ENCODE measurements around the gene NACC1. TPM values are rescaled to one million over a fixed set of nuclear protein-coding genes. Genes with fewer than 3 reads are reported as not detected.

The NACC1 gene
- total RNA-seq, 2 donors from 2014 or later, result 23.1 to 26.4 TPM

- no peaks in the 10 kb centered on the region for H3K36me3 Mint-ChIP-seq (ENCODE audit: low read depth)
- no peak overlapping the region for H3K4me3 Mint-ChIP-seq
- peaks cover 8% of the 10 kb centered on the region for H3K4me1 Mint-ChIP-seq
- ATAC-seq (peak; percentile 35), DNase-seq (no peak)
- no peak overlapping the region for H3K27ac Mint-ChIP-seq
- peaks cover 4% of the 10 kb centered on the region for H3K27me3 Mint-ChIP-seq
- no peaks in the 10 kb centered on the region for H3K9me3 ChIP-seq (ENCODE audit: control insufficient read depth, low read length, poor library complexity, severe bottlenecking)
These were observed 38.5 kb upstream of the NACC1 start for GRCh38 chr19:13079542-13079986.

GRCh38 chr19:13082192-13083007 lies 35.7 kb upstream of the NACC1 start:
- Mint-ChIP-seq H3K4me1 (peaks cover 13% of the 10 kb centered on the region), H3K4me3 (no peak overlapping the region), H3K36me3 (ENCODE audit: low read depth) (peaks cover 2% of the 10 kb centered on the region), H3K27ac (no peak overlapping the region), H3K27me3 (peaks cover 13% of the 10 kb centered on the region)
- no peaks in the 10 kb centered on the region for H3K9me3 ChIP-seq (ENCODE audit: control insufficient read depth, low read length, poor library complexity, severe bottlenecking)
- ATAC-seq (no peak), DNase-seq (no peak)

GRCh38 chr19:13083008-13083404 lies 35.1 kb upstream of the NACC1 start:
- H3K4me3 Mint-ChIP-seq, result no peak overlapping the region
- H3K9me3 ChIP-seq (ENCODE audit: control insufficient read depth, low read length, poor library complexity, severe bottlenecking), result no peaks in the 10 kb centered on the region
- peaks cover 11% of the 10 kb centered on the region for H3K4me1 Mint-ChIP-seq
- peaks cover 2% of the 10 kb centered on the region for H3K36me3 Mint-ChIP-seq (ENCODE audit: low read depth)
- no peak overlapping the region for H3K27ac Mint-ChIP-seq
- DNase-seq (no peak), ATAC-seq (no peak)
- peaks cover 13% of the 10 kb centered on the region for H3K27me3 Mint-ChIP-seq

- ATAC-seq, result no peak
- no peak for DNase-seq
- Mint-ChIP-seq H3K4me1 (peaks cover 11% of the 10 kb centered on the region), H3K36me3 (ENCODE audit: low read depth) (peaks cover 2% of the 10 kb centered on the region), H3K27me3 (peaks cover 13% of the 10 kb centered on the region), H3K27ac (no peak overlapping the region), H3K4me3 (no peak overlapping the region)
- no peaks in the 10 kb centered on the region for H3K9me3 ChIP-seq (ENCODE audit: control insufficient read depth, low read length, poor library complexity, severe bottlenecking)
These were observed 34.4 kb upstream of the NACC1 start for GRCh38 chr19:13083627-13084026.

GRCh38 chr19:13085666-13086065 lies 32.4 kb upstream of the NACC1 start:
- Mint-ChIP-seq H3K4me3 (no peak overlapping the region), H3K27ac (no peak overlapping the region), H3K27me3 (peaks cover 13% of the 10 kb centered on the region), H3K36me3 (ENCODE audit: low read depth) (peaks cover 2% of the 10 kb centered on the region), H3K4me1 (peaks cover 7% of the 10 kb centered on the region)
- DNase-seq, result no peak
- no peaks in the 10 kb centered on the region for H3K9me3 ChIP-seq (ENCODE audit: control insufficient read depth, low read length, poor library complexity, severe bottlenecking)
- no peak for ATAC-seq

GRCh38 chr19:13086341-13086740 lies 31.7 kb upstream of the NACC1 start:
- H3K36me3 Mint-ChIP-seq (ENCODE audit: low read depth), result peaks cover 2% of the 10 kb centered on the region
- H3K4me1 Mint-ChIP-seq, result peaks cover 7% of the 10 kb centered on the region
- ATAC-seq (no peak), DNase-seq (no peak)
- no peak overlapping the region for H3K4me3 Mint-ChIP-seq
- H3K27ac Mint-ChIP-seq, result no peak overlapping the region
- no peaks in the 10 kb centered on the region for H3K9me3 ChIP-seq (ENCODE audit: control insufficient read depth, low read length, poor library complexity, severe bottlenecking)
- peaks cover 13% of the 10 kb centered on the region for H3K27me3 Mint-ChIP-seq

- H3K4me1 Mint-ChIP-seq, result peaks cover 7% of the 10 kb centered on the region
- no peak overlapping the region for H3K27ac Mint-ChIP-seq
- ATAC-seq (no peak), DNase-seq (no peak)
- H3K36me3 Mint-ChIP-seq (ENCODE audit: low read depth), result peaks cover 2% of the 10 kb centered on the region
- H3K27me3 Mint-ChIP-seq, result peaks cover 13% of the 10 kb centered on the region
- no peak overlapping the region for H3K4me3 Mint-ChIP-seq
- H3K9me3 ChIP-seq (ENCODE audit: control insufficient read depth, low read length, poor library complexity, severe bottlenecking), result no peaks in the 10 kb centered on the region
These were observed 30.8 kb upstream of the NACC1 start for GRCh38 chr19:13087295-13087694.

- no peak for ATAC-seq
- no peak for DNase-seq
- Mint-ChIP-seq H3K27me3 (peaks cover 13% of the 10 kb centered on the region), H3K36me3 (ENCODE audit: low read depth) (peaks cover 2% of the 10 kb centered on the region), H3K4me1 (peaks cover 7% of the 10 kb centered on the region), H3K27ac (no peak overlapping the region), H3K4me3 (peak overlapping the region; percentile 19)
- no peaks in the 10 kb centered on the region for H3K9me3 ChIP-seq (ENCODE audit: control insufficient read depth, low read length, poor library complexity, severe bottlenecking)
These were observed 30.1 kb upstream of the NACC1 start for GRCh38 chr19:13087795-13088537.

- Mint-ChIP-seq H3K27me3 (peaks cover 10% of the 10 kb centered on the region), H3K4me3 (no peak overlapping the region), H3K4me1 (peaks cover 10% of the 10 kb centered on the region), H3K36me3 (ENCODE audit: low read depth) (peaks cover 2% of the 10 kb centered on the region), H3K27ac (no peak overlapping the region)
- ATAC-seq (peak; percentile 65), DNase-seq (no peak)
- H3K9me3 ChIP-seq (ENCODE audit: control insufficient read depth, low read length, poor library complexity, severe bottlenecking), result no peaks in the 10 kb centered on the region
These were observed 28.8 kb upstream of the NACC1 start for GRCh38 chr19:13089139-13089856.

- DNase-seq (no peak), ATAC-seq (no peak)
- no peaks in the 10 kb centered on the region for H3K9me3 ChIP-seq (ENCODE audit: control insufficient read depth, low read length, poor library complexity, severe bottlenecking)
- H3K27me3 Mint-ChIP-seq, result peaks cover 9% of the 10 kb centered on the region
- H3K4me3 Mint-ChIP-seq, result no peak overlapping the region
- peaks cover 14% of the 10 kb centered on the region for H3K4me1 Mint-ChIP-seq
- no peak overlapping the region for H3K27ac Mint-ChIP-seq
- H3K36me3 Mint-ChIP-seq (ENCODE audit: low read depth), result peaks cover 2% of the 10 kb centered on the region
These were observed 28.1 kb upstream of the NACC1 start for GRCh38 chr19:13089857-13090507.

GRCh38 chr19:13090511-13091231 lies 27.4 kb upstream of the NACC1 start:
- DNase-seq (no peak), ATAC-seq (no peak)
- H3K4me3 Mint-ChIP-seq, result no peak overlapping the region
- H3K27me3 Mint-ChIP-seq, result peaks cover 6% of the 10 kb centered on the region
- peaks cover 16% of the 10 kb centered on the region for H3K4me1 Mint-ChIP-seq
- no peak overlapping the region for H3K27ac Mint-ChIP-seq
- no peaks in the 10 kb centered on the region for H3K9me3 ChIP-seq (ENCODE audit: control insufficient read depth, low read length, poor library complexity, severe bottlenecking)
- peaks cover 2% of the 10 kb centered on the region for H3K36me3 Mint-ChIP-seq (ENCODE audit: low read depth)

- Mint-ChIP-seq H3K27ac (no peak overlapping the region), H3K27me3 (peaks cover 7% of the 10 kb centered on the region), H3K4me1 (peaks cover 17% of the 10 kb centered on the region), H3K36me3 (ENCODE audit: low read depth) (peaks cover 2% of the 10 kb centered on the region), H3K4me3 (no peak overlapping the region)
- H3K9me3 ChIP-seq (ENCODE audit: control insufficient read depth, low read length, poor library complexity, severe bottlenecking), result no peaks in the 10 kb centered on the region
- ATAC-seq (no peak), DNase-seq (no peak)
These were observed 26.5 kb upstream of the NACC1 start for GRCh38 chr19:13091400-13092157.

Data from T-helper 17 cell (primary cell).